ENCODE results near the gene BCL2L12.
"Not testable (repeated sequence)": the region's sequence is repeated elsewhere in the genome, so short reads cannot be mapped to it uniquely, and the experiment has no call there.

The BCL2L12 gene

DNA sequence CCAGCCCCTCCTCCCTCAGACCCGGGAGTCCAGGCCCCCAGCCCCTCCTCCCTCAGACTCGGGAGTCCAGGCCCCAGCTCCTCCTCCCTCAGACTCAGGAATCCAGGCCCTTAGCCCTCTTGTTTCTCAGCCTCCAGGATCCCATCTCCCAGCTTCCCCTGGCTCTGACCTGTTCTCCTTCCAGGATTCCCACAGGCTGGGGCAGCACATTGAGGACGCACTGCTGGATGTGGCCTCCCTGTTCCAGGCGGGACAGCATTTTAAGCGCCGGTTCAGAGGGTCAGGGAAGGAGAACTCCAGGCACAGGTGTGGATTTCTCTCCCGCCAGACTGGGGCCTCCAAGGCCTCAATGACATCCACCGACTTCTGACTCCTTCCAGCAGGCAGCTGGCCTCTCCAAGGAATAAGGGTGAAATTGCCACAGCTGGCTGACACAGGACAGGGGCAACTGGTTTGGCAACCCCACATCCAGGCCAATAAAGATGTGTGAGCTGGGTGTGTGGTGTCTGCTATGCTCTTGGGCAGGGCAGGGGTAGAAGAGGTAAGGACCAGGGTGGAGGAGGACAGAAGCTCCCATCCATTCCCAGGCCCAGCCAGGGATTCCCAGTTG lies 47.6 kb downstream of the BCL2L12 start:
- DNase-seq, result no peak

DNA sequence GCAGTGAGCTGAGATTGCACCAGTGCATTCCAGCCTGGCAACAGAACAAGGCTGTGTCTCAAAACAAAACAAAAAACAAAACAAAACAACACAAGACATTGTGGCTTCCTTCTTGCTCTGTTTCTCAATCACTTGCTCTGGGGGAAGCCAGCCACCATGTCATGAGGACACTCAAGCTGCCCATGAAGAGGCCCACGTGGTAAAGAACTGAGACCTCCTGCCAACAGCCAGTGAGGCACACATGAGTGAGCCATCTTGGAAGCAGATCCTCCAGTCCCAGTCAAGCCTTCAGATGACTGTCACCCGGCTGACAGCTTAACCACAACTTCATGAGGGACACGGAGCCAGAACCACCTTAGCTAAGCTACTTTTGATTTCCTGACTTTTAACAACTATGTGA lies 50.4 kb downstream of the BCL2L12 start:
- DNase-seq, result no peak

DNA sequence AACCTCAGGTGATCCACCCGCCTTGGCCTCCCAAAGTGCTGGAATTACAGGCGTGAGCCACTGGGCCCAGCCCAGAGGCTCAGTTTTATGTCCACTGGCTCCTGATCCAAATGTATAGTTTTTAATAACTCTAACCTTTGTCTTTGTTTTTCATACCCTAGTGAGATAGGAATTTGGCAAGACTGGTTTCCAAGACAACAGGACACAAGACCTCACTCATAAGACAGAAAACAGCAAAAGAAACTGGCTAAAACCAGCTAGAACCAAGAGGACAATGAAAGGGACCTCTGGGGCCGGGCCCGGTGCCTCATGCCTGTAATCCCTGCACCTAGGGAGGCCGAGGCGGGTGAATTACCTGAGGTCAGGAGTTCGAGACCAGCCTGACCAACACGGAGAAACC lies 52.8 kb downstream of the BCL2L12 start:
- DNase-seq, result no peak

DNA sequence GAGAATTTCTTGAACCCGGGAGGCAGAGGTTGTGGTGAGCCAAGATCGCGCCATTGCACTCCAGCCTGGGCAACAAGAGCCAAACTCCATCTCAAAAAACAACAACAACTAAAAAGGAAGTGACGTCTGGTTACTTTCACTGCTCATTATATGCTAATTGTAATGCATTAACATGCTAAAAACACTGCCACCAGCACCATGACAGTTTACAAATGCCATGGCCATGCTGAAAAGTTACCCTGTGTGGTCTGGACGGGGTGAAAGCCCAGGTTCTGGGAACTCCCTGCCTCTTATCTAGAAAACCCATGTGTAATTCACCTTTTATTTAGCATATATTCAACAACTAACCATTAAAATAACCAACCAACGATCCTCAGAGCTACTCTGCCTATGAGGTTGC lies 53.3 kb downstream of the BCL2L12 start:
- no peak for DNase-seq

DNA sequence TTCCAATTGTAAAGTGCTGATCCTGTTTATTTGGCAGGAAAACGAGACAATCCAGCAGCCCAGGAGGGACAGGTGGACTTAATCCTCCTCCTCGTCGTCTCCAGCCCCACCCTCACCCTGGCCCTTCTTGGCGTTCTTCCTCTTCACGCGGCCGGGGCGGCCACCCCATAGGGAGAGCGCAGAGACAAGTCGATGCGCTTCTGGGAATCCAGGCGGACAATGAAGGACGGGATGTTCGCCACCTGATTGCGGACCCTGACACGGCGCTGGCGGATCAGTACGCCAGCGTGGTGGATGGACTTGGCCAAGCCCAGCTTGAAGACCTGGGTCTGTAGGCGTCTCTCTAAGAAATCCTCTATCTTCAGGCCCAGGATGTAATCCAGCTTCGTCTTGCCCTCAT lies 53.7 kb downstream of the BCL2L12 start:
- DNase-seq, result not testable (repeated sequence)
